HepG2 (cell line): ENCODE results near the gene POC1B. TPM values are rescaled to one million over a fixed set of nuclear protein-coding genes. Genes with fewer than 3 reads are reported as not detected.

Source experiments
- AGO2 ChIP-seq: fragments of 200-400 bp; formaldehyde crosslinking; optimal IDR thresholded peaks from 2 replicates; pipeline ENCODE3; 2017; ENCODE audit warnings: mild to moderate bottlenecking, low read depth, low read length, moderate library complexity
- ATF4 ChIP-seq, 2 experiments: fragments of 450-650 bp in 1 of 2; sonication (generic) in 1 of 2; formaldehyde crosslinking; IDR thresholded peaks; 2 replicates each; pipeline versions ENCODE4 v1.5.0 to v1.8.0; 2020 to 2022; ENCODE audit warnings: mild to moderate bottlenecking in 1 of 2, missing genetic modification reagents in 1 of 2
- GATAD1 ChIP-seq: IDR thresholded peaks from 2 replicates; pipeline ENCODE4 v1.6.1; 2016; ENCODE audit warnings: missing genetic modification reagents, missing compliant biosample characterization
- JUNB ChIP-seq: sonication (generic); formaldehyde crosslinking; IDR thresholded peaks from 2 replicates; pipeline ENCODE4 v1.8.0; 2022; ENCODE audit warnings: missing genetic modification reagents, mild to moderate bottlenecking, borderline replicate concordance
- KMT2A ChIP-seq: sonication (generic); formaldehyde crosslinking; IDR thresholded peaks from 2 replicates; pipeline ENCODE4 v1.4.0; 2020; ENCODE audit warnings: missing genetic modification reagents
- MYNN ChIP-seq: sonication (generic); formaldehyde crosslinking; IDR thresholded peaks from 2 replicates; pipeline ENCODE4 v1.4.0; 2020; ENCODE audit warnings: mild to moderate bottlenecking, low read depth, missing genetic modification reagents
- PHF21A ChIP-seq: sonication (generic); formaldehyde crosslinking; IDR thresholded peaks from 2 replicates; pipeline ENCODE4 v1.5.0; 2020; ENCODE audit warnings: mild to moderate bottlenecking, missing genetic modification reagents
- PHF5A ChIP-seq: IDR thresholded peaks from one replicate; pipeline ENCODE4 v1.6.1; 2018; ENCODE audit warnings: low read depth, missing genetic modification reagents; ENCODE audit not compliant: unreplicated experiment
- RBAK ChIP-seq: sonication (generic); formaldehyde crosslinking; IDR thresholded peaks from 2 replicates; pipeline ENCODE4 v1.5.1; 2020; ENCODE audit warnings: mild to moderate bottlenecking, missing genetic modification reagents
- SALL1 ChIP-seq: sonication (generic); formaldehyde crosslinking; IDR thresholded peaks from 2 replicates; pipeline ENCODE4 v1.8.0; 2022; ENCODE audit warnings: mild to moderate bottlenecking, missing genetic modification reagents
- ZBTB20 ChIP-seq: sonication (generic); formaldehyde crosslinking; IDR thresholded peaks from 2 replicates; pipeline ENCODE4 v1.8.1; 2023; ENCODE audit warnings: missing genetic modification reagents, low read depth, mild to moderate bottlenecking, borderline replicate concordance
- ZBTB7A ChIP-seq: sonication (generic); formaldehyde crosslinking; IDR thresholded peaks from 2 replicates; pipeline ENCODE4 v1.8.0; 2022; ENCODE audit warnings: mild to moderate bottlenecking, missing genetic modification reagents
- ZNF205 ChIP-seq: IDR thresholded peaks from 2 replicates; pipeline ENCODE4 v1.6.1; 2018; ENCODE audit warnings: missing biosample characterization, missing genetic modification reagents
- ZNF3 ChIP-seq: IDR thresholded peaks from 2 replicates; pipeline ENCODE4 v1.7.0; 2017; ENCODE audit warnings: inconsistent platforms
- ZNF317 ChIP-seq: sonication (generic); formaldehyde crosslinking; IDR thresholded peaks from 2 replicates; pipeline ENCODE4 v1.5.0; 2020; ENCODE audit warnings: mild to moderate bottlenecking, missing genetic modification reagents
- ZNF337 ChIP-seq: sonication (generic); formaldehyde crosslinking; IDR thresholded peaks from 2 replicates; pipeline ENCODE4 v1.5.1; 2020; ENCODE audit warnings: missing genetic modification reagents, low read depth, mild to moderate bottlenecking, borderline replicate concordance
- polyA plus RNA-seq, 8 experiments: library from polyadenylated mRNA; depleted of rRNA in 3 of 8; stranded (reverse) in 7 of 8; unstranded in 1 of 8; fragments of >200 nt; fragmentation: Illumina TruSeq in 4 of 8; extraction: Trizol in 4 of 8; gene quantifications; 2 replicates each; pipeline versions ENCODE4 v1.2.1 to v1.2.3, GENCODE V29; 2011 to 2016; ENCODE audit warnings: low read depth in 4 of 8, missing spikeins in 1 of 8, mixed read lengths in 1 of 8; ENCODE audit not compliant: insufficient read depth in 1 of 8
- total RNA-seq, 5 experiments: library from RNA; depleted of rRNA; stranded (reverse); fragments of >200 nt; fragmentation: Illumina TruSeq; extraction: Trizol; gene quantifications; 2 replicates each; pipeline ENCODE4 v1.2.3, GENCODE V29; 2016; ENCODE audit warnings: low read depth in 1 of 5
- TF ChIP-seq, protein P1 (sequence below): sonication (generic); formaldehyde crosslinking; IDR thresholded peaks from 2 replicates; pipeline ENCODE4 v1.4.0; 2020; ENCODE audit warnings: missing genetic modification reagents, borderline replicate concordance
- TF ChIP-seq, protein P2 (sequence below): sonication (generic); formaldehyde crosslinking; IDR thresholded peaks from 2 replicates; pipeline ENCODE4 v1.4.0; 2020; ENCODE audit warnings: mild to moderate bottlenecking, missing genetic modification reagents

POC1B gene
- total and polyA plus RNA-seq, 2 of the 13 experiments (the other 11 are each of a cell fraction or from before 2014, with no cell fraction given): 9.3 to 11.0 TPM

- TF ChIP-seq ZNF205 (CRISPR knock-in tag): no peak; the same call in none of the 2 replicates
- TF ChIP-seq, protein P1, sequence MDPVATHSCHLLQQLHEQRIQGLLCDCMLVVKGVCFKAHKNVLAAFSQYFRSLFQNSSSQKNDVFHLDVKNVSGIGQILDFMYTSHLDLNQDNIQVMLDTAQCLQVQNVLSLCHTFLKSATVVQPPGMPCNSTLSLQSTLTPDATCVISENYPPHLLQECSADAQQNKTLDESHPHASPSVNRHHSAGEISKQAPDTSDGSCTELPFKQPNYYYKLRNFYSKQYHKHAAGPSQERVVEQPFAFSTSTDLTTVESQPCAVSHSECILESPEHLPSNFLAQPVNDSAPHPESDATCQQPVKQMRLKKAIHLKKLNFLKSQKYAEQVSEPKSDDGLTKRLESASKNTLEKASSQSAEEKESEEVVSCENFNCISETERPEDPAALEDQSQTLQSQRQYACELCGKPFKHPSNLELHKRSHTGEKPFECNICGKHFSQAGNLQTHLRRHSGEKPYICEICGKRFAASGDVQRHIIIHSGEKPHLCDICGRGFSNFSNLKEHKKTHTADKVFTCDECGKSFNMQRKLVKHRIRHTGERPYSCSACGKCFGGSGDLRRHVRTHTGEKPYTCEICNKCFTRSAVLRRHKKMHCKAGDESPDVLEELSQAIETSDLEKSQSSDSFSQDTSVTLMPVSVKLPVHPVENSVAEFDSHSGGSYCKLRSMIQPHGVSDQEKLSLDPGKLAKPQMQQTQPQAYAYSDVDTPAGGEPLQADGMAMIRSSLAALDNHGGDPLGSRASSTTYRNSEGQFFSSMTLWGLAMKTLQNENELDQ (CRISPR knock-in tag): no peak
- no peak for TF ChIP-seq ZNF337 (CRISPR knock-in tag)
- TF ChIP-seq PHF21A (CRISPR knock-in tag): peak; percentile 93
- TF ChIP-seq, protein P2, sequence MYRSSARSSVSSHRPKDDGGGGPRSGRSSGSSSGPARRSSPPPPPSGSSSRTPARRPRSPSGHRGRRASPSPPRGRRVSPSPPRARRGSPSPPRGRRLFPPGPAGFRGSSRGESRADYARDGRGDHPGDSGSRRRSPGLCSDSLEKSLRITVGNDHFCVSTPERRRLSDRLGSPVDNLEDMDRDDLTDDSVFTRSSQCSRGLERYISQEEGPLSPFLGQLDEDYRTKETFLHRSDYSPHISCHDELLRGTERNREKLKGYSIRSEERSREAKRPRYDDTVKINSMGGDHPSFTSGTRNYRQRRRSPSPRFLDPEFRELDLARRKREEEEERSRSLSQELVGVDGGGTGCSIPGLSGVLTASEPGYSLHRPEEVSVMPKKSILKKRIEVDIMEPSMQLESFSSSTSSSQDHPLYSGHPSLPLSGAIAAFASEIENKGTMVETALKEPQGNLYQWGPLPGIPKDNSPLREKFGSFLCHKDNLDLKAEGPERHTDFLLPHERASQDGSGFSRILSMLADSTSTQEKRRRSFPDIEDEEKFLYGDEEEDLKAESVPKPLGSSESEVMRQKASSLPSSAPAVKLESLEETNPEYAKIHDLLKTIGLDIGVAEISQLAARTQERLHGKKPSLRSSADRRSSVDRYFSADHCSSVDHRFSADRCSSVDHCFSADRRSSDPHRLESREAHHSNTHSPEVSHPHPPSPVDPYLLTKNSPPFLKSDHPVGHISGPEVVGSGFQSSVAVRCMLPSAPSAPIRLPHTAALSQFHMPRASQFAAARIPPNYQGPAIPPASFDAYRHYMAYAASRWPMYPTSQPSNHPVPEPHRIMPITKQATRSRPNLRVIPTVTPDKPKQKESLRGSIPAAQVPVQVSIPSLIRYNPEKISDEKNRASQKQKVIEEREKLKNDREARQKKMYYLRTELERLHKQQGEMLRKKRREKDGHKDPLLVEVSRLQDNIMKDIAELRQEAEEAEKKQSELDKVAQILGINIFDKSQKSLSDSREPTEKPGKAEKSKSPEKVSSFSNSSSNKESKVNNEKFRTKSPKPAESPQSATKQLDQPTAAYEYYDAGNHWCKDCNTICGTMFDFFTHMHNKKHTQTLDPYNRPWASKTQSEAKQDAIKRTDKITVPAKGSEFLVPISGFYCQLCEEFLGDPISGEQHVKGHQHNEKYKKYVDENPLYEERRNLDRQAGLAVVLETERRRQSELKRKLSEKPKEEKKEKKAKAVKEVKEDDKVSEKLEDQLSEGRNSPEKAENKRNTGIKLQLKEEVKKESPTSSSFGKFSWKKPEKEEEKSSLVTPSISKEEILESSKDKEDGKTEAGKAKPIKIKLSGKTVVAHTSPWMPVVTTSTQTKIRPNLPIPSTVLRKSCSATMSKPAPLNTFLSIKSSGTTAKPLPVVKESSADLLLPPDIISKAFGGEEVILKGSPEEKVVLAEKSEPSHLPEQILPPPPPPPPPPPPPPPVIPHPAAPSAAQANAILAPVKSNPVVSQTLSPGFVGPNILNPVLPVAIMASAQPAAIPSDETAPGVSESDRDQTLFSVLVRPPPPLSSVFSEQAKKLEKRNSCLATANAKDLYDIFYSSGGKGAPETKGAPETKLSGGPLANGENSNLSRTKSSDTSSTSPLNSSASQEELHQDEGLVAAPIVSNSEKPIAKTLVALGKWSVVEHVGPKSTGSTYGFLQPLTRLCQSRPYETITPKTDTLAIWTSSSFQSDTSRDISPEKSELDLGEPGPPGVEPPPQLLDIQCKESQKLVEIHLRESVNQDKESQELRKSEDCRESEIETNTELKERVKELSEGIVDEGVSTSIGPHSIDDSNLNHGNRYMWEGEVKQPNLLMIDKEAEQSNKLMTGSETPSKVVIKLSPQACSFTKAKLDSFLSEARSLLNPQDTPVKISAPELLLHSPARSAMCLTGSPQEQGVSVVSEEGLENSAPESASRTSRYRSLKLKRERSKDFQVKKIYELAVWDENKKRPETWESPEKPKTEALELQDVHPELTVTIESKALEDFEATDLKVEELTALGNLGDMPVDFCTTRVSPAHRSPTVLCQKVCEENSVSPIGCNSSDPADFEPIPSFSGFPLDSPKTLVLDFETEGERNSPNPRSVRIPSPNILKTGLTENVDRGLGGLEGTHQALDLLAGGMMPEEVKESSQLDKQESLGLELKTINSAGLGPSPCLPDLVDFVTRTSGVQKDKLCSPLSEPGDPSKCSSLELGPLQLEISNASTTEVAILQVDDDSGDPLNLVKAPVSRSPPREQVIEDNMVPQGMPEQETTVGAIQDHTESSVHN (CRISPR knock-in tag): no peak
- no peak for TF ChIP-seq MYNN (CRISPR knock-in tag)
- TF ChIP-seq RBAK (CRISPR knock-in tag): no peak
- no peak for TF ChIP-seq JUNB (CRISPR knock-in tag)
- TF ChIP-seq KMT2A (CRISPR knock-in tag): no peak
- no peak for TF ChIP-seq ZBTB7A (CRISPR knock-in tag)
- TF ChIP-seq GATAD1 (CRISPR knock-in tag): 0 out of 2 replicates have a peak, but pooled peaks have one; percentile 23
- TF ChIP-seq AGO2: no peak
- TF ChIP-seq ATF4 (CRISPR knock-in tag; IDR thresholded peaks at IDR 0.05): peak in 1 of 2 experiments; percentile 38; a peak in 2 of 4 replicates
- no peak for TF ChIP-seq PHF5A (CRISPR knock-in tag)
- TF ChIP-seq ZNF317: peak; percentile 55; the same call in 1 of the 2 replicates
- TF ChIP-seq ZNF3 (CRISPR knock-in tag): no peak
- TF ChIP-seq ZBTB20: peak; percentile 87
- peak; percentile 61 for TF ChIP-seq SALL1 (CRISPR knock-in tag)
Observed at GRCh38 chr12:89383235-89384049, 142.4 kb downstream of the POC1B start (continued).
